ENCODE measurements around the gene KREMEN2.

The KREMEN2 gene

GRCh38 chr16:2980227-2981176 is 16.4 kb downstream of the KREMEN2 start, which contains the start of gene PKMYT1:
Gene PKMYT1 (minus strand): TSS chr16:2980446. CDS start chr16:2979657, 789 bp downstream.
- H3K27me3 ChIP-seq: 0 out of 22 replicates have a peak, but pooled peaks cover 0 to 3% (median 0%) of the 10 kb centered on the region in 11 experiments
- H3K4me2 ChIP-seq: peak within 1 kb of the TSS; percentile 89 to 99 (median 96)
- H3K4me1 ChIP-seq: peaks cover 34 to 84% (median 80%) of the 10 kb centered on the region in 10 experiments
- peak within 1 kb of the TSS; percentile 86 to 95 (median 92) for H3K9ac ChIP-seq
- peaks cover 0 to 33% (median 28%) of the 10 kb centered on the region in 11 experiments; a peak in 17 of 22 replicates for H4K20me1 ChIP-seq
- TF ChIP-seq Cebpa-rat (IDR thresholded peaks at IDR 0.05): no peak
- peak within 1 kb of the TSS; percentile 61 to 94 (median 86) for H3K4me3 ChIP-seq
- H3K27ac ChIP-seq: peak within 1 kb of the TSS; percentile 83 to 96 (median 94)
- no peaks in the 10 kb centered on the region for H3K9me3 ChIP-seq (replicated peaks in 1 of 11)
- H3K36me3 ChIP-seq: peaks cover 0 to 33% (median 26%) of the 10 kb centered on the region in 11 experiments; a peak in 12 of 22 replicates

- Histone ChIP-seq H3K36me3 (peaks cover 0 to 25% (median 19%) of the 10 kb centered on the region in 11 experiments; a peak in 10 of 22 replicates), H3K27me3 (0 out of 22 replicates have a peak, but pooled peaks cover 0 to 3% (median 0%) of the 10 kb centered on the region in 11 experiments), H3K4me2 (peak overlapping the region; percentile 89 to 99 (median 96)), H4K20me1 (peaks cover 0 to 25% (median 19%) of the 10 kb centered on the region in 11 experiments; a peak in 17 of 22 replicates), H3K27ac (peak overlapping the region; percentile 83 to 96 (median 94); a peak in 19 of 22 replicates), H3K9ac (peak overlapping the region; percentile 86 to 95 (median 92)), H3K9me3 (replicated peaks in 1 of 11) (no peaks in the 10 kb centered on the region), H3K4me3 (peak overlapping the region; percentile 61 to 94 (median 86); a peak in 18 of 20 replicates), H3K4me1 (peaks cover 30 to 75% (median 73%) of the 10 kb centered on the region in 10 experiments)
- TF ChIP-seq Cebpa-rat (IDR thresholded peaks at IDR 0.05): no peak
Observed at GRCh38 chr16:2981177-2981898, 17.3 kb downstream of the KREMEN2 start.

- TF ChIP-seq Cebpa-rat (IDR thresholded peaks at IDR 0.05): no peak
- Histone ChIP-seq H3K4me2 (peak overlapping the region in 10 of 11 experiments; percentile 89 to 99 (median 96); a peak in 17 of 22 replicates), H3K4me3 (no peak overlapping the region), H3K27me3 (0 out of 22 replicates have a peak, but pooled peaks cover 0 to 3% (median 0%) of the 10 kb centered on the region in 11 experiments), H3K27ac (no peak overlapping the region; a peak in 1 of 22 replicates), H3K36me3 (peaks cover 0 to 19% (median 14%) of the 10 kb centered on the region in 11 experiments; a peak in 10 of 22 replicates), H3K9ac (peak overlapping the region in 5 of 11 experiments; percentile 22 to 95 (median 91); a peak in 8 of 22 replicates), H3K4me1 (peaks cover 30 to 74% (median 71%) of the 10 kb centered on the region in 10 experiments), H4K20me1 (peaks cover 0 to 19% (median 14%) of the 10 kb centered on the region in 11 experiments; a peak in 16 of 22 replicates), H3K9me3 (replicated peaks in 1 of 11) (no peaks in the 10 kb centered on the region)
Observed at GRCh38 chr16:2981899-2982250, 17.8 kb downstream of the KREMEN2 start.

GRCh38 chr16:2982402-2982801 is 18.3 kb downstream of the KREMEN2 start:
- H3K9me3 ChIP-seq (replicated peaks in 1 of 11): no peaks in the 10 kb centered on the region
- H3K4me3 ChIP-seq: no peak overlapping the region
- H3K9ac ChIP-seq: 0 out of 22 replicates have a peak overlapping the region, but pooled peaks of 2 of the 11 experiments have one; percentile 29 to 35
- H3K4me1 ChIP-seq: peaks cover 30 to 74% (median 66%) of the 10 kb centered on the region in 10 experiments
- peaks cover 0 to 16% (median 10%) of the 10 kb centered on the region in 11 experiments; a peak in 14 of 22 replicates for H4K20me1 ChIP-seq
- peaks cover 0 to 14% (median 8%) of the 10 kb centered on the region in 11 experiments; a peak in 9 of 22 replicates for H3K36me3 ChIP-seq
- no peak for TF ChIP-seq Cebpa-rat (IDR thresholded peaks at IDR 0.05)
- H3K27me3 ChIP-seq: 0 out of 22 replicates have a peak, but pooled peaks cover 0 to 3% (median 0%) of the 10 kb centered on the region in 11 experiments
- no peak overlapping the region for H3K27ac ChIP-seq
- H3K4me2 ChIP-seq: peak overlapping the region in 10 of 11 experiments; percentile 75 to 99 (median 88); a peak in 17 of 22 replicates

GRCh38 chr16:2983706-2984136 is 19.6 kb downstream of the KREMEN2 start:
- TF ChIP-seq Cebpa-rat (IDR thresholded peaks at IDR 0.05): no peak
- Histone ChIP-seq H3K27me3 (peaks cover 0 to 4% (median 0%) of the 10 kb centered on the region in 11 experiments; a peak in 1 of 22 replicates), H3K9ac (peak overlapping the region; percentile 39 to 60 (median 54); a peak in 17 of 22 replicates), H4K20me1 (peaks cover 0 to 8% (median 0%) of the 10 kb centered on the region in 11 experiments; a peak in 6 of 22 replicates), H3K4me2 (peak overlapping the region; percentile 75 to 99 (median 87)), H3K4me1 (peaks cover 30 to 63% (median 52%) of the 10 kb centered on the region in 10 experiments), H3K9me3 (replicated peaks in 1 of 11) (no peaks in the 10 kb centered on the region), H3K4me3 (peak overlapping the region in 9 of 10 experiments; percentile 29 to 55 (median 43); a peak in 12 of 20 replicates), H3K27ac (peak overlapping the region in 1 of 11 experiments; percentile 16; a peak in 1 of 22 replicates), H3K36me3 (peaks cover 0 to 3% (median 0%) of the 10 kb centered on the region in 11 experiments; a peak in 2 of 22 replicates)

- no peak overlapping the region for H3K4me3 ChIP-seq
- H3K4me1 ChIP-seq: peaks cover 23 to 51% (median 41%) of the 10 kb centered on the region in 10 experiments
- H3K9ac ChIP-seq: peak overlapping the region in 1 of 11 experiments; percentile 1; a peak in 1 of 22 replicates
- no peak overlapping the region for H3K4me2 ChIP-seq
- H3K36me3 ChIP-seq: no peaks in the 10 kb centered on the region
- H4K20me1 ChIP-seq: peaks cover 0 to 3% (median 0%) of the 10 kb centered on the region in 11 experiments; a peak in 5 of 22 replicates
- peaks cover 8 to 22% (median 9%) of the 10 kb centered on the region in 11 experiments; a peak in 20 of 22 replicates for H3K27me3 ChIP-seq
- no peak for TF ChIP-seq Cebpa-rat (IDR thresholded peaks at IDR 0.05)
- no peak overlapping the region for H3K27ac ChIP-seq
- H3K9me3 ChIP-seq (replicated peaks in 1 of 11): no peaks in the 10 kb centered on the region
Observed at GRCh38 chr16:2985462-2985861, 21.4 kb downstream of the KREMEN2 start.

GRCh38 chr16:2985893-2986355 is 21.8 kb downstream of the KREMEN2 start:
- H3K4me1 ChIP-seq: peaks cover 21 to 47% (median 38%) of the 10 kb centered on the region in 10 experiments

More at GRCh38 chr16:2985893-2986355, 21.8 kb downstream of the KREMEN2 start:
- H3K27me3 ChIP-seq: peaks cover 13 to 26% (median 14%) of the 10 kb centered on the region in 11 experiments; a peak in 20 of 22 replicates
- no peak for TF ChIP-seq Cebpa-rat (IDR thresholded peaks at IDR 0.05)
- no peak overlapping the region for H3K27ac ChIP-seq
- no peaks in the 10 kb centered on the region for H3K9me3 ChIP-seq (replicated peaks in 1 of 11)
- H3K4me3 ChIP-seq: no peak overlapping the region
- peaks cover 0 to 7% (median 0%) of the 10 kb centered on the region in 11 experiments; a peak in 5 of 22 replicates for H4K20me1 ChIP-seq
- no peaks in the 10 kb centered on the region for H3K36me3 ChIP-seq
- H3K9ac ChIP-seq: peak overlapping the region in 3 of 11 experiments; percentile 1 to 33 (median 19); a peak in 3 of 22 replicates
- peak overlapping the region in 1 of 11 experiments; percentile 21; a peak in 1 of 22 replicates for H3K4me2 ChIP-seq

All from BLaER1 treated with 17β-estradiol and CSF1 and Interleukin-3, amounts not matched to agents 10 nM and 100 nM (cell line).